ENCODE measurements around the gene NTSR2. TPM values are rescaled to one million over a fixed set of nuclear protein-coding genes. Genes with fewer than 3 reads are reported as not detected.

The NTSR2 gene
- total RNA-seq, 1 experiment from 2014 or later, result not detected

GRCh38 chr2:11702946-11703345 lies 33.0 kb upstream of the NTSR2 start:
- CTCF ChIA-PET, result interaction anchor here (0.6 to 1.0 kb wide), 2 partner anchors 10 to 41 kb away, joined by 3 read pairs; no protein-coding TSS in a partner anchor
- Histone ChIP-seq H3K4me2 (ENCODE audit: low read length) (no peak overlapping the region), H3K27me3 (ENCODE audit: low read length) (no peaks in the 10 kb centered on the region), H2AFZ (ENCODE audit: low read length) (no peak overlapping the region), H3K9me2 (replicated peaks; ENCODE audit: low read length) (no peaks in the 10 kb centered on the region), H3K27ac (ENCODE audit: low read length) (no peak overlapping the region), H3K9me3 (ENCODE audit: low read length) (no peaks in the 10 kb centered on the region), H3K4me3 (ENCODE audit: low read length) (no peak overlapping the region), H3K79me2 (ENCODE audit: low read length) (no peaks in the 10 kb centered on the region), H3F3A (ENCODE audit: low read length, unreplicated experiment) (no peaks in the 10 kb centered on the region), H4K20me1 (ENCODE audit: low read length) (no peaks in the 10 kb centered on the region), H3K4me1 (ENCODE audit: insufficient read depth, low read length) (peaks cover 40% of the 10 kb centered on the region), H3K36me3 (ENCODE audit: low read depth, low read length) (no peaks in the 10 kb centered on the region), H3K9ac (ENCODE audit: low read length) (no peak overlapping the region)
- DNase-seq (no peak), ATAC-seq (no peak)
- TF ChIP-seq, protein P1, sequence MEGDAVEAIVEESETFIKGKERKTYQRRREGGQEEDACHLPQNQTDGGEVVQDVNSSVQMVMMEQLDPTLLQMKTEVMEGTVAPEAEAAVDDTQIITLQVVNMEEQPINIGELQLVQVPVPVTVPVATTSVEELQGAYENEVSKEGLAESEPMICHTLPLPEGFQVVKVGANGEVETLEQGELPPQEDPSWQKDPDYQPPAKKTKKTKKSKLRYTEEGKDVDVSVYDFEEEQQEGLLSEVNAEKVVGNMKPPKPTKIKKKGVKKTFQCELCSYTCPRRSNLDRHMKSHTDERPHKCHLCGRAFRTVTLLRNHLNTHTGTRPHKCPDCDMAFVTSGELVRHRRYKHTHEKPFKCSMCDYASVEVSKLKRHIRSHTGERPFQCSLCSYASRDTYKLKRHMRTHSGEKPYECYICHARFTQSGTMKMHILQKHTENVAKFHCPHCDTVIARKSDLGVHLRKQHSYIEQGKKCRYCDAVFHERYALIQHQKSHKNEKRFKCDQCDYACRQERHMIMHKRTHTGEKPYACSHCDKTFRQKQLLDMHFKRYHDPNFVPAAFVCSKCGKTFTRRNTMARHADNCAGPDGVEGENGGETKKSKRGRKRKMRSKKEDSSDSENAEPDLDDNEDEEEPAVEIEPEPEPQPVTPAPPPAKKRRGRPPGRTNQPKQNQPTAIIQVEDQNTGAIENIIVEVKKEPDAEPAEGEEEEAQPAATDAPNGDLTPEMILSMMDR (conservative IDR thresholded peaks at IDR 0.05; ENCODE audit: low read depth, low read length), result no peak
- no peak for TF ChIP-seq EZH2 (IDR thresholded peaks at IDR 0.05; ENCODE audit: low read length, unreplicated experiment)
- TF ChIP-seq EZH2phosphoT487 (IDR thresholded peaks at IDR 0.05; ENCODE audit: borderline replicate concordance, low read length), result no peak
- POLR2A ChIA-PET (ENCODE audit: unreplicated experiment), result no interaction called here
- no TSS peak for BruUV-seq (replicated peaks)
- intact Hi-C loops (cut with micrococcal nuclease), result no loop called here

DNA sequence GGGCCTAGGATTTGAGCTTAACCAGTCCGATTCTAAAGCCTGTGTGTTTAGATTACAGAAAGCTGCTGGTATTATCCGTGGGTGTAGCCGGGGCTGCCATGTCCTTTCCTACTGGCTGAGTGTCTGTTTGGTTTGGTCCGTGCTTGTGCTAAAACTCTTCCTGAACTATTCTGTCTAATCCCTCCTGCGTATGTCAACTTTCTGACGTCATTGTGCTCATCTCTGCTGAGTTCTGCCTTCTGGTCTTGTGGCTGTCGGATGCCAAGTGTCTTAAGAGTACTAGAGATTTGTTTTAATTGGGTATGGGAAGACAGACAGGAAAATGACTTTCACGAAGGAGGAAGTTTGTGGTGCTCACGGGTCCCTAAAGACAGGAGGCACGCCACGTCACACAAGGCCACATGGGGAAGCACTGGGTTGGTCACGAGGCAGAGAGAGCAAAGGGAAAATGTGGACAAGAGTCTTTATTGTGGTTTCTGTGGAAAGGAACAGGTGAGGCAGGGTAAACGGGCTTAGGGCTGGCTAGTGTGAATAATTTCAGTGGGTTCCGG lies 31.8 kb upstream of the NTSR2 start:
- ChIA-PET CTCF (no interaction called here), POLR2A (ENCODE audit: unreplicated experiment) (no interaction called here)
- no peaks in the 10 kb centered on the region for H3K9me2 ChIP-seq (replicated peaks; ENCODE audit: low read length)
- ATAC-seq (no peak), DNase-seq (no peak)
- no TSS peak for BruUV-seq (replicated peaks)
- TF ChIP-seq, protein P1 (conservative IDR thresholded peaks at IDR 0.05; ENCODE audit: low read depth, low read length), result no peak
- TF ChIP-seq EZH2 (IDR thresholded peaks at IDR 0.05; ENCODE audit: low read length, unreplicated experiment), result no peak
- TF ChIP-seq EZH2phosphoT487 (IDR thresholded peaks at IDR 0.05; ENCODE audit: borderline replicate concordance, low read length), result no peak
- H3K4me3 ChIP-seq (ENCODE audit: low read length), result no peak overlapping the region
- no peaks in the 10 kb centered on the region for H3K36me3 ChIP-seq (ENCODE audit: low read depth, low read length)
- no peaks in the 10 kb centered on the region for H3K27me3 ChIP-seq (ENCODE audit: low read length)
- H3K27ac ChIP-seq (ENCODE audit: low read length), result no peak overlapping the region
- no peak overlapping the region for H3K9ac ChIP-seq (ENCODE audit: low read length)
- H2AFZ ChIP-seq (ENCODE audit: low read length), result no peak overlapping the region
- no peaks in the 10 kb centered on the region for H3F3A ChIP-seq (ENCODE audit: low read length, unreplicated experiment)
- no peaks in the 10 kb centered on the region for H3K79me2 ChIP-seq (ENCODE audit: low read length)
- no peaks in the 10 kb centered on the region for H4K20me1 ChIP-seq (ENCODE audit: low read length)
- intact Hi-C loops (cut with micrococcal nuclease), result no loop called here
- H3K4me2 ChIP-seq (ENCODE audit: low read length), result no peak overlapping the region
- peaks cover 42% of the 10 kb centered on the region for H3K4me1 ChIP-seq (ENCODE audit: insufficient read depth, low read length)
- no peaks in the 10 kb centered on the region for H3K9me3 ChIP-seq (ENCODE audit: low read length)

GRCh38 chr2:11701206-11701605 lies 31.2 kb upstream of the NTSR2 start:
- ATAC-seq (no peak), DNase-seq (no peak)
- no TSS peak for BruUV-seq (replicated peaks)
- Histone ChIP-seq H3F3A (ENCODE audit: low read length, unreplicated experiment) (no peaks in the 10 kb centered on the region), H3K9me2 (replicated peaks; ENCODE audit: low read length) (no peaks in the 10 kb centered on the region), H2AFZ (ENCODE audit: low read length) (no peak overlapping the region), H3K36me3 (ENCODE audit: low read depth, low read length) (no peaks in the 10 kb centered on the region), H3K79me2 (ENCODE audit: low read length) (no peaks in the 10 kb centered on the region), H3K9ac (ENCODE audit: low read length) (no peak overlapping the region), H4K20me1 (ENCODE audit: low read length) (no peaks in the 10 kb centered on the region), H3K4me2 (ENCODE audit: low read length) (no peak overlapping the region), H3K27me3 (ENCODE audit: low read length) (no peaks in the 10 kb centered on the region), H3K4me3 (ENCODE audit: low read length) (no peak overlapping the region), H3K9me3 (ENCODE audit: low read length) (no peaks in the 10 kb centered on the region), H3K4me1 (ENCODE audit: insufficient read depth, low read length) (peaks cover 48% of the 10 kb centered on the region), H3K27ac (ENCODE audit: low read length) (no peak overlapping the region)
- TF ChIP-seq, protein P1 (conservative IDR thresholded peaks at IDR 0.05; ENCODE audit: low read depth, low read length), result no peak
- TF ChIP-seq EZH2 (IDR thresholded peaks at IDR 0.05; ENCODE audit: low read length, unreplicated experiment), result no peak
- ChIA-PET CTCF (no interaction called here), POLR2A (ENCODE audit: unreplicated experiment) (no interaction called here)
- intact Hi-C loops (cut with micrococcal nuclease), result no loop called here

Data from PC-3 (cell line).